ENCODE measurements around the gene PROKR2.

PROKR2 gene

GRCh38 chr20:5328268-5328667, 11.5 kb upstream of the PROKR2 start:
- DNase-seq (ENCODE audit: low read depth in 1 of 2, low spot score in 1 of 2), result no peak
- in situ Hi-C loops (cut with HindIII; ENCODE audit: low pct_unique_long_range_greater_than_20kb, low sequenced_read_pairs), result no loop called here
- no peak for TF ChIP-seq JUND (IDR thresholded peaks at IDR 0.05; ENCODE audit: low read depth)

GRCh38 chr20:5327356-5327755, 10.6 kb upstream of the PROKR2 start:
- no peak for DNase-seq (ENCODE audit: low read depth in 1 of 2, low spot score in 1 of 2)
- TF ChIP-seq JUND (IDR thresholded peaks at IDR 0.05; ENCODE audit: low read depth), result no peak
- in situ Hi-C loops (cut with HindIII; ENCODE audit: low pct_unique_long_range_greater_than_20kb, low sequenced_read_pairs), result no loop called here

GRCh38 chr20:5315807-5316187, 957 bp downstream of the PROKR2 start:
- no peak for TF ChIP-seq JUND (IDR thresholded peaks at IDR 0.05; ENCODE audit: low read depth)
- in situ Hi-C loops (cut with HindIII; ENCODE audit: low pct_unique_long_range_greater_than_20kb, low sequenced_read_pairs), result no loop called here
- no peak for DNase-seq (ENCODE audit: low read depth in 1 of 2, low spot score in 1 of 2)

GRCh38 chr20:5313916-5314315, 2.8 kb downstream of the PROKR2 start:
- no peak for DNase-seq (ENCODE audit: low read depth in 1 of 2, low spot score in 1 of 2)
- in situ Hi-C loops (cut with HindIII; ENCODE audit: low pct_unique_long_range_greater_than_20kb, low sequenced_read_pairs), result no loop called here
- no peak for TF ChIP-seq JUND (IDR thresholded peaks at IDR 0.05; ENCODE audit: low read depth)

- TF ChIP-seq JUND (IDR thresholded peaks at IDR 0.05; ENCODE audit: low read depth), result no peak
- in situ Hi-C loops (cut with HindIII; ENCODE audit: low pct_unique_long_range_greater_than_20kb, low sequenced_read_pairs), result no loop called here
Observed at GRCh38 chr20:5312518-5312917, 4.2 kb downstream of the PROKR2 start.

GRCh38 chr20:5309971-5310370, 6.8 kb downstream of the PROKR2 start:
- in situ Hi-C loops (cut with HindIII; ENCODE audit: low pct_unique_long_range_greater_than_20kb, low sequenced_read_pairs), result no loop called here
- DNase-seq (ENCODE audit: low read depth in 1 of 2, low spot score in 1 of 2), result no peak
- no peak for TF ChIP-seq JUND (IDR thresholded peaks at IDR 0.05; ENCODE audit: low read depth)

More at GRCh38 chr20:5312518-5312917, 4.2 kb downstream of the PROKR2 start:
- DNase-seq (ENCODE audit: low read depth in 1 of 2, low spot score in 1 of 2), result no peak

- no peak for TF ChIP-seq JUND (IDR thresholded peaks at IDR 0.05; ENCODE audit: low read depth)
- in situ Hi-C loops (cut with HindIII; ENCODE audit: low pct_unique_long_range_greater_than_20kb, low sequenced_read_pairs), result no loop called here
- DNase-seq (ENCODE audit: low read depth in 1 of 2, low spot score in 1 of 2), result no peak
Observed at GRCh38 chr20:5298811-5299210, 17.9 kb downstream of the PROKR2 start.

GRCh38 chr20:5297280-5298004, 19.3 kb downstream of the PROKR2 start:
- no peak for DNase-seq (ENCODE audit: low read depth in 1 of 2, low spot score in 1 of 2)
- in situ Hi-C loops (cut with HindIII; ENCODE audit: low pct_unique_long_range_greater_than_20kb, low sequenced_read_pairs), result no loop called here
- TF ChIP-seq JUND (IDR thresholded peaks at IDR 0.05; ENCODE audit: low read depth), result no peak

- in situ Hi-C loops (cut with HindIII; ENCODE audit: low pct_unique_long_range_greater_than_20kb, low sequenced_read_pairs), result no loop called here
- no peak for DNase-seq (ENCODE audit: low read depth in 1 of 2, low spot score in 1 of 2)
- no peak for TF ChIP-seq JUND (IDR thresholded peaks at IDR 0.05; ENCODE audit: low read depth)
Observed at GRCh38 chr20:5290596-5290995, 26.2 kb downstream of the PROKR2 start.

GRCh38 chr20:5282561-5282960, 34.2 kb downstream of the PROKR2 start:
- no peak for TF ChIP-seq JUND (IDR thresholded peaks at IDR 0.05; ENCODE audit: low read depth)
- in situ Hi-C loops (cut with HindIII; ENCODE audit: low pct_unique_long_range_greater_than_20kb, low sequenced_read_pairs), result no loop called here
- DNase-seq (ENCODE audit: low read depth in 1 of 2, low spot score in 1 of 2), result no peak

- TF ChIP-seq JUND (IDR thresholded peaks at IDR 0.05; ENCODE audit: low read depth), result no peak
- in situ Hi-C loops (cut with HindIII; ENCODE audit: low pct_unique_long_range_greater_than_20kb, low sequenced_read_pairs), result no loop called here
- DNase-seq (ENCODE audit: low read depth in 1 of 2, low spot score in 1 of 2), result no peak
Observed at GRCh38 chr20:5279661-5280060, 37.1 kb downstream of the PROKR2 start.

GRCh38 chr20:5272268-5272667, 44.5 kb downstream of the PROKR2 start:
- no peak for TF ChIP-seq JUND (IDR thresholded peaks at IDR 0.05; ENCODE audit: low read depth)
- in situ Hi-C loops (cut with HindIII; ENCODE audit: low pct_unique_long_range_greater_than_20kb, low sequenced_read_pairs), result no loop called here
- no peak for DNase-seq (ENCODE audit: low read depth in 1 of 2, low spot score in 1 of 2)

GRCh38 chr20:5270603-5271002, 46.2 kb downstream of the PROKR2 start:
- TF ChIP-seq JUND (IDR thresholded peaks at IDR 0.05; ENCODE audit: low read depth), result no peak
- DNase-seq (ENCODE audit: low read depth in 1 of 2, low spot score in 1 of 2), result no peak
- in situ Hi-C loops (cut with HindIII; ENCODE audit: low pct_unique_long_range_greater_than_20kb, low sequenced_read_pairs), result no loop called here

GRCh38 chr20:5268449-5268848, 48.3 kb downstream of the PROKR2 start:
- in situ Hi-C loops (cut with HindIII; ENCODE audit: low pct_unique_long_range_greater_than_20kb, low sequenced_read_pairs), result no loop called here
- DNase-seq (ENCODE audit: low read depth in 1 of 2, low spot score in 1 of 2), result no peak
- no peak for TF ChIP-seq JUND (IDR thresholded peaks at IDR 0.05; ENCODE audit: low read depth)

Data from T47D (cell line).